ENCODE data around the gene DHRS9. TPM values are rescaled to one million over a fixed set of nuclear protein-coding genes. Genes with fewer than 3 reads are reported as not detected.
"Not testable (repeated sequence)": the region's sequence is repeated elsewhere in the genome, so short reads cannot be mapped to it uniquely, and the experiment has no call there.

DHRS9 gene
- total RNA-seq, 1 donor from 2014 or later = 7.3 TPM

GRCh38 chr2:169047256-169048250 lies 21.8 kb upstream of the DHRS9 start:
- TF ChIP-seq, protein P1, sequence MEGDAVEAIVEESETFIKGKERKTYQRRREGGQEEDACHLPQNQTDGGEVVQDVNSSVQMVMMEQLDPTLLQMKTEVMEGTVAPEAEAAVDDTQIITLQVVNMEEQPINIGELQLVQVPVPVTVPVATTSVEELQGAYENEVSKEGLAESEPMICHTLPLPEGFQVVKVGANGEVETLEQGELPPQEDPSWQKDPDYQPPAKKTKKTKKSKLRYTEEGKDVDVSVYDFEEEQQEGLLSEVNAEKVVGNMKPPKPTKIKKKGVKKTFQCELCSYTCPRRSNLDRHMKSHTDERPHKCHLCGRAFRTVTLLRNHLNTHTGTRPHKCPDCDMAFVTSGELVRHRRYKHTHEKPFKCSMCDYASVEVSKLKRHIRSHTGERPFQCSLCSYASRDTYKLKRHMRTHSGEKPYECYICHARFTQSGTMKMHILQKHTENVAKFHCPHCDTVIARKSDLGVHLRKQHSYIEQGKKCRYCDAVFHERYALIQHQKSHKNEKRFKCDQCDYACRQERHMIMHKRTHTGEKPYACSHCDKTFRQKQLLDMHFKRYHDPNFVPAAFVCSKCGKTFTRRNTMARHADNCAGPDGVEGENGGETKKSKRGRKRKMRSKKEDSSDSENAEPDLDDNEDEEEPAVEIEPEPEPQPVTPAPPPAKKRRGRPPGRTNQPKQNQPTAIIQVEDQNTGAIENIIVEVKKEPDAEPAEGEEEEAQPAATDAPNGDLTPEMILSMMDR (IDR thresholded peaks at IDR 0.05; ENCODE audit: borderline replicate concordance) = no peak
- Histone ChIP-seq H3K27me3 (ENCODE audit: low read depth) (no peaks in the 10 kb centered on the region), H3K4me1 (no peaks in the 10 kb centered on the region), H3K9me3 (replicated peaks) (peaks cover 17% of the 10 kb centered on the region), H3K4me3 (no peak overlapping the region), H3K27ac (replicated peaks) (no peak overlapping the region), H3K36me3 (no peaks in the 10 kb centered on the region)
- intact Hi-C loops (cut with micrococcal nuclease) = no loop called here
- DNase-seq = no peak

DNA sequence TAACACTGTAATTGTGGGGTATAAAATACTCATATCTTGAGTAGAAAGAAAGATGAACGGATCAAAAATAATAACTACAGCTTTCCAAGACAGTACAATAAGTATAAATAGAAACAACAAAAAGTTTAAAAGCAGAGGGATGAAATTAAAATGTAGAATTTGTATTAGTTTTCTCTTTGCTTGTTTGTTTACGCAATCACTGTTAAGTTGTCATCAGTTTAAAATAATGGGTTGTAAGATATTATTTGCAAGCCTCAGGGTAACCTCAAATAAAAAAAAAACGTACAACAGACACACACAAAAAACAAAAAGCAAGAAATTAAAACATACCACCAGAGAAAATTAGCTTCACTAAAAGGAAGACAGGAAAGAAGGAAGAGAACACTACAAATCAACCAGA lies 20.2 kb upstream of the DHRS9 start:
- Histone ChIP-seq H3K4me3 (no peak overlapping the region), H3K27me3 (ENCODE audit: low read depth) (no peaks in the 10 kb centered on the region), H3K36me3 (no peaks in the 10 kb centered on the region), H3K27ac (replicated peaks) (no peak overlapping the region), H3K9me3 (replicated peaks) (peaks cover 17% of the 10 kb centered on the region), H3K4me1 (no peaks in the 10 kb centered on the region)
- intact Hi-C loops (cut with micrococcal nuclease) = no loop called here
- DNase-seq = no peak
- TF ChIP-seq, protein P1 (IDR thresholded peaks at IDR 0.05; ENCODE audit: borderline replicate concordance) = no peak

GRCh38 chr2:169050476-169051240 lies 18.7 kb upstream of the DHRS9 start:
- TF ChIP-seq, protein P1 (IDR thresholded peaks at IDR 0.05; ENCODE audit: borderline replicate concordance) = no peak
- no peaks in the 10 kb centered on the region for H3K27me3 ChIP-seq (ENCODE audit: low read depth)
- peaks cover 32% of the 10 kb centered on the region for H3K9me3 ChIP-seq (replicated peaks)
- no peak overlapping the region for H3K4me3 ChIP-seq
- intact Hi-C loops (cut with micrococcal nuclease) = no loop called here
- no peak for DNase-seq
- no peaks in the 10 kb centered on the region for H3K36me3 ChIP-seq
- no peaks in the 10 kb centered on the region for H3K4me1 ChIP-seq
- H3K27ac ChIP-seq (replicated peaks) = no peak overlapping the region

GRCh38 chr2:169054575-169054974 lies 14.8 kb upstream of the DHRS9 start:
- H3K27me3 ChIP-seq (ENCODE audit: low read depth); DNase-seq; H3K4me3 ChIP-seq; H3K4me1 ChIP-seq; H3K36me3 ChIP-seq; intact Hi-C loops (cut with micrococcal nuclease); H3K27ac ChIP-seq (replicated peaks): not testable (repeated sequence)
- peaks cover 68% of the 10 kb centered on the region for H3K9me3 ChIP-seq (replicated peaks)

DNA sequence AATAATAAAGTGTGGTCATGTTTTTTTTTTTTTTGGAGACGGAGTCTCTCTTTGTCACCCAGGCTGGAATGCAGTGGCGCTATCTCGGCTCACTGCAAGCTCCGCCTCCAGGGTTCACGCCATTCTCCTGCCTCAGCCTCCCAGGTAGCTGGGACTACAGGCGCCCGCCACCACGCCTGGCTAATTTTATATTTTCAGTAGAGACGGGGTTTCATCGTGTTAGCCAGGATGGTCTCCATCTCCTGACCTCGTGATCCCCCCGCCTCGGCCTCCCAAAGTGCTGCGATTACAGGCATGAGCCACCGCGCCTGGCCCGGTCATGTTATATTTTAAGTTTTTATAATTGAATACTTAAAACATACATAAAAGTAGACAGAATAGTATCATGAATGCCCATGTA lies 5.2 kb upstream of the DHRS9 start:
- H3K9me3 ChIP-seq (replicated peaks); intact Hi-C loops (cut with micrococcal nuclease); H3K36me3 ChIP-seq; DNase-seq; H3K27me3 ChIP-seq (ENCODE audit: low read depth); H3K4me3 ChIP-seq; H3K4me1 ChIP-seq; H3K27ac ChIP-seq (replicated peaks): not testable (repeated sequence)

DNA sequence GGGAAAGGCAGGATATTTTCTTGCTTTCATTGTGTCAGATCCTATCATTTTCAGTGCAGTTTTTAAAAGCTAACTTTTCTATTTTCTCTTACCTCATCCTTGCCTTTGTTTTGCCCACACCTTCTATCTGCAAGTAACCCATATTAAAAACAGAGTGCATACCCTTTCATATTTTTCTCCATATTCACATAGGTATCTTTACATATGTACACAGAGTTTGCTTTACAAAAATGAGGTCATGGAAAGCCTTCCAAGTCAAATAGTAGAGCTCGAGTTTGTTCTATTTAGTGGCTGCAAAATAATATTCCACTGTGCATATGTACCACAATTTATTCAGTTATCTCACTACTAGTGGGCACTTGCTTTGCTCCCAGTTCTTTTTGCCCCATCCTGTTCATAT lies 3.9 kb upstream of the DHRS9 start:
- Histone ChIP-seq H3K4me3 (no peak overlapping the region), H3K4me1 (no peaks in the 10 kb centered on the region), H3K27me3 (ENCODE audit: low read depth) (no peaks in the 10 kb centered on the region), H3K27ac (replicated peaks) (no peak overlapping the region), H3K36me3 (no peaks in the 10 kb centered on the region), H3K9me3 (replicated peaks) (no peaks in the 10 kb centered on the region)
- intact Hi-C loops (cut with micrococcal nuclease) = no loop called here
- no peak for DNase-seq
- TF ChIP-seq, protein P1 (IDR thresholded peaks at IDR 0.05; ENCODE audit: borderline replicate concordance) = no peak

Data from left ventricle myocardium inferior (tissue), 1 donor.